ENCODE results near the gene RGS19. TPM values are rescaled to one million over a fixed set of nuclear protein-coding genes. Genes with fewer than 3 reads are reported as not detected.

Gene RGS19
- total and polyA plus RNA-seq, 2 of the 8 experiments (the other 6 are each of a cell fraction or from before 2014, with no cell fraction given) = 12.7 to 16.8 TPM

GRCh38 chr20:64093013-64093503, 13.7 kb upstream of the RGS19 start (continued):
- TF ChIP-seq MAX (IDR thresholded peaks at IDR 0.05) (no peak), KDM5A (IDR thresholded peaks at IDR 0.05; ENCODE audit: low read length) (no peak), E2F6 (IDR thresholded peaks at IDR 0.05) (no peak)
